HepG2 (cell line): ENCODE data around the gene CPNE4. TPM values are rescaled to one million over a fixed set of nuclear protein-coding genes. Genes with fewer than 3 reads are reported as not detected.
A peak's percentile ranks its signal among the peaks of the same experiment; 100 is the strongest.

Experiments used
- AGO2 ChIP-seq: fragments of 200-400 bp; formaldehyde crosslinking; optimal IDR thresholded peaks from 2 replicates; pipeline ENCODE3; 2017; ENCODE audit warnings: mild to moderate bottlenecking, low read depth, low read length, moderate library complexity
- EZH2 ChIP-seq: conservative IDR thresholded peaks from 2 replicates; pipeline ENCODE4 v1.6.1; 2012; ENCODE audit warnings: mild to moderate bottlenecking, low read depth, low read length, moderate library complexity
- KLF6 ChIP-seq: IDR thresholded peaks from 2 replicates; pipeline ENCODE4 v1.8.0; 2016; ENCODE audit warnings: missing biosample characterization, missing genetic modification reagents
- MYNN ChIP-seq: sonication (generic); formaldehyde crosslinking; IDR thresholded peaks from 2 replicates; pipeline ENCODE4 v1.4.0; 2020; ENCODE audit warnings: mild to moderate bottlenecking, low read depth, missing genetic modification reagents
- PHF5A ChIP-seq: IDR thresholded peaks from one replicate; pipeline ENCODE4 v1.6.1; 2018; ENCODE audit warnings: low read depth, missing genetic modification reagents; ENCODE audit not compliant: unreplicated experiment
- SKI ChIP-seq: fragments of 450-650 bp; IDR thresholded peaks from one replicate; pipeline ENCODE4 v1.6.1; 2018; ENCODE audit warnings: mild to moderate bottlenecking; ENCODE audit not compliant: partially characterized antibody
- SNAI1 ChIP-seq: sonication (generic); formaldehyde crosslinking; IDR thresholded peaks from 2 replicates; pipeline ENCODE4 v1.5.0; 2020; ENCODE audit warnings: mild to moderate bottlenecking, missing genetic modification reagents, borderline replicate concordance
- ZBTB14 ChIP-seq: sonication (generic); formaldehyde crosslinking; IDR thresholded peaks from 2 replicates; pipeline ENCODE4 v1.4.0; 2020; ENCODE audit warnings: missing genetic modification reagents
- ZHX2 ChIP-seq, 2 experiments: sonication (generic) in 1 of 2; formaldehyde crosslinking in 1 of 2; IDR thresholded peaks; 2 replicates each; pipeline versions ENCODE4 v1.6.1 to v1.9.0; 2014 to 2022; ENCODE audit warnings: antibody characterized with exemption in 1 of 2, borderline replicate concordance in 1 of 2, inconsistent platforms in 1 of 2, low read depth in 1 of 2, missing genetic modification reagents in 1 of 2
- ZNF281 ChIP-seq: sonication (generic); formaldehyde crosslinking; IDR thresholded peaks from 2 replicates; pipeline ENCODE4 v1.4.0; 2020; ENCODE audit warnings: missing genetic modification reagents, borderline replicate concordance
- ZNF451 ChIP-seq: sonication (generic); formaldehyde crosslinking; IDR thresholded peaks from 2 replicates; pipeline ENCODE4 v1.5.0; 2020; ENCODE audit warnings: mild to moderate bottlenecking, missing genetic modification reagents
- ZNF503 ChIP-seq: sonication (generic); formaldehyde crosslinking; IDR thresholded peaks from 2 replicates; pipeline ENCODE4 v1.4.0; 2020; ENCODE audit warnings: missing genetic modification reagents
- ZNF772 ChIP-seq: sonication (generic); formaldehyde crosslinking; IDR thresholded peaks from 2 replicates; pipeline ENCODE4 v1.5.0; 2020; ENCODE audit warnings: mild to moderate bottlenecking, missing genetic modification reagents
- ZNF792 ChIP-seq: IDR thresholded peaks from 2 replicates; pipeline ENCODE4 v1.6.1; 2016
- ZSCAN25 ChIP-seq: sonication (generic); formaldehyde crosslinking; IDR thresholded peaks from 2 replicates; pipeline ENCODE4 v1.8.0; 2022; ENCODE audit warnings: mild to moderate bottlenecking, missing genetic modification reagents
- polyA plus RNA-seq, 8 experiments: library from polyadenylated mRNA; depleted of rRNA in 3 of 8; stranded (reverse) in 7 of 8; unstranded in 1 of 8; fragments of >200 nt; fragmentation: Illumina TruSeq in 4 of 8; extraction: Trizol in 4 of 8; gene quantifications; 2 replicates each; pipeline versions ENCODE4 v1.2.1 to v1.2.3, GENCODE V29; 2011 to 2016; ENCODE audit warnings: low read depth in 4 of 8, missing spikeins in 1 of 8, mixed read lengths in 1 of 8; ENCODE audit not compliant: insufficient read depth in 1 of 8
- total RNA-seq, 5 experiments: library from RNA; depleted of rRNA; stranded (reverse); fragments of >200 nt; fragmentation: Illumina TruSeq; extraction: Trizol; gene quantifications; 2 replicates each; pipeline ENCODE4 v1.2.3, GENCODE V29; 2016; ENCODE audit warnings: low read depth in 1 of 5

The CPNE4 gene
- total and polyA plus RNA-seq, 2 of the 13 experiments (the other 11 are each of a cell fraction or from before 2014, with no cell fraction given), result not detected

- TF ChIP-seq ZHX2 (IDR thresholded peaks at IDR 0.05; ENCODE audit: low read depth) (no peak), ZHX2 (CRISPR knock-in tag; IDR thresholded peaks at IDR 0.05; ENCODE audit: borderline replicate concordance) (0 out of 2 replicates have a peak, but pooled peaks have one; percentile 54), EZH2 (no peak), ZNF451 (0 out of 2 replicates have a peak, but pooled peaks have one; percentile 70), PHF5A (CRISPR knock-in tag) (no peak), KLF6 (CRISPR knock-in tag) (peak; percentile 85), ZNF503 (CRISPR knock-in tag) (0 out of 2 replicates have a peak, but pooled peaks have one; percentile 41), ZNF772 (CRISPR knock-in tag) (peak; percentile 81), ZNF281 (CRISPR knock-in tag) (no peak), ZNF792 (CRISPR knock-in tag) (peak; percentile 81), AGO2 (no peak), SNAI1 (no peak), SKI (no peak), ZBTB14 (no peak), ZSCAN25 (CRISPR knock-in tag) (no peak), MYNN (CRISPR knock-in tag) (no peak)
Observed at GRCh38 chr3:132034486-132035464, at the start of gene CPNE4 (continued).
